HG03066 (cell line): ENCODE data around the gene JADE2.
"Not testable (repeated sequence)": the region's sequence is repeated elsewhere in the genome, so short reads cannot be mapped to it uniquely, and the experiment has no call there.

Source experiments
- ATAC-seq: cut with Tn5 transposase; IDR thresholded peaks from one replicate; pipeline ENCODE4 v1.9.1; 2021; ENCODE audit warnings: low read depth; ENCODE audit not compliant: unreplicated experiment

The JADE2 gene

GRCh38 chr5:134581241-134581981 is 55.9 kb downstream of the JADE2 start:
- ATAC-seq: no peak

GRCh38 chr5:134582281-134582680 is 56.8 kb downstream of the JADE2 start:
- no peak for ATAC-seq

GRCh38 chr5:134582941-134583340 is 57.5 kb downstream of the JADE2 start:
- no peak for ATAC-seq

- ATAC-seq: no peak
Observed at GRCh38 chr5:134583766-134584165, 58.3 kb downstream of the JADE2 start.

- ATAC-seq: no peak
Observed at GRCh38 chr5:134584662-134585061, 59.2 kb downstream of the JADE2 start.

- no peak for ATAC-seq
Observed at GRCh38 chr5:134585966-134586365, 60.5 kb downstream of the JADE2 start.

GRCh38 chr5:134586866-134587524 is 61.5 kb downstream of the JADE2 start:
- ATAC-seq: peak; percentile 74

- no peak for ATAC-seq
Observed at GRCh38 chr5:134590992-134591659, 65.7 kb downstream of the JADE2 start.

- no peak for ATAC-seq
Observed at GRCh38 chr5:134592141-134592746, 66.8 kb downstream of the JADE2 start.

GRCh38 chr5:134594336-134594735 is 68.9 kb downstream of the JADE2 start:
- no peak for ATAC-seq

GRCh38 chr5:134594797-134595457 is 69.5 kb downstream of the JADE2 start:
- peak; percentile 50 for ATAC-seq

- ATAC-seq: no peak
Observed at GRCh38 chr5:134595458-134595838, 70.0 kb downstream of the JADE2 start.

- ATAC-seq: not testable (repeated sequence)
Observed at GRCh38 chr5:134599820-134600219, 74.3 kb downstream of the JADE2 start.

- no peak for ATAC-seq
Observed at GRCh38 chr5:134600600-134600999, 75.1 kb downstream of the JADE2 start.

GRCh38 chr5:134603059-134603458 is 77.6 kb downstream of the JADE2 start:
- no peak for ATAC-seq

GRCh38 chr5:134604908-134605307 is 79.4 kb downstream of the JADE2 start:
- no peak for ATAC-seq

- no peak for ATAC-seq
Observed at GRCh38 chr5:134606726-134607125, 81.3 kb downstream of the JADE2 start.

- ATAC-seq: no peak
Observed at GRCh38 chr5:134608555-134608954, 83.1 kb downstream of the JADE2 start.

GRCh38 chr5:134609232-134609851 is 83.9 kb downstream of the JADE2 start:
- ATAC-seq: no peak

- no peak for ATAC-seq
Observed at GRCh38 chr5:134610725-134611124, 85.3 kb downstream of the JADE2 start.
